ENCODE data around the gene GOLGA6L24.
"Not testable (repeated sequence)": the region's sequence is repeated elsewhere in the genome, so short reads cannot be mapped to it uniquely, and the experiment has no call there.

DNA sequence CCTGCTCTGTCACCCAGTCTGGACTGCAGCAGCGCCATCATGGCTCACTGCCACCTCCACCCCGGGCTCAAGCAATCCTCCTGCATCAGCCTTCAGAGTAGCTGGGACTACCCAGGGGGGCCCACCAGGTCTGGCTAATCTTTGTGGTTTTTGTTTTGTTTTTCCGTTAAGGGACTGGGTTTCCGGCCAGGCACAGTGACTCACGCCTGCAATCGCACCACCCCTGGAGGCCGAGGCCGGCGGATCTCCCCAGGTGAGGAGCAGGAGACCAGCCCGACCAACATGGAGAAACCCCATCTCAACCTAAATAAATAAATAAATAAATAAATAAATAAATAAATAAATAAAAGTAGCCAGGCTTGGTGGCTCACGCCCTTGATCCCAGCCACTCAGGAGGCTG, 38.1 kb upstream of the GOLGA6L24 start:
- TF ChIP-seq, protein P1, sequence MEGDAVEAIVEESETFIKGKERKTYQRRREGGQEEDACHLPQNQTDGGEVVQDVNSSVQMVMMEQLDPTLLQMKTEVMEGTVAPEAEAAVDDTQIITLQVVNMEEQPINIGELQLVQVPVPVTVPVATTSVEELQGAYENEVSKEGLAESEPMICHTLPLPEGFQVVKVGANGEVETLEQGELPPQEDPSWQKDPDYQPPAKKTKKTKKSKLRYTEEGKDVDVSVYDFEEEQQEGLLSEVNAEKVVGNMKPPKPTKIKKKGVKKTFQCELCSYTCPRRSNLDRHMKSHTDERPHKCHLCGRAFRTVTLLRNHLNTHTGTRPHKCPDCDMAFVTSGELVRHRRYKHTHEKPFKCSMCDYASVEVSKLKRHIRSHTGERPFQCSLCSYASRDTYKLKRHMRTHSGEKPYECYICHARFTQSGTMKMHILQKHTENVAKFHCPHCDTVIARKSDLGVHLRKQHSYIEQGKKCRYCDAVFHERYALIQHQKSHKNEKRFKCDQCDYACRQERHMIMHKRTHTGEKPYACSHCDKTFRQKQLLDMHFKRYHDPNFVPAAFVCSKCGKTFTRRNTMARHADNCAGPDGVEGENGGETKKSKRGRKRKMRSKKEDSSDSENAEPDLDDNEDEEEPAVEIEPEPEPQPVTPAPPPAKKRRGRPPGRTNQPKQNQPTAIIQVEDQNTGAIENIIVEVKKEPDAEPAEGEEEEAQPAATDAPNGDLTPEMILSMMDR (IDR thresholded peaks at IDR 0.05 in 4 of 5, conservative IDR thresholded peaks at IDR 0.05 in 1 of 5) = not testable (repeated sequence)
- not testable (repeated sequence) for TF ChIP-seq POLR2A (IDR thresholded peaks at IDR 0.05)
